Measurements from ENCODE around the gene ARHGAP25. TPM values are rescaled to one million over a fixed set of nuclear protein-coding genes. Genes with fewer than 3 reads are reported as not detected.

The ARHGAP25 gene
- polyA plus RNA-seq, 1 donor (not counting 4 experiments of a cell fraction or from before 2014, with no cell fraction given): 25.3 TPM

GRCh38 chr2:68849579-68850030, 115.0 kb downstream of the ARHGAP25 start:
- Histone ChIP-seq H3K9me1 (ENCODE audit: control insufficient read depth, extremely low read depth, insufficient read depth, low read length) (no peaks in the 10 kb centered on the region), H4K20me1 (ENCODE audit: control insufficient read depth, extremely low read depth, insufficient read depth, low read length) (no peaks in the 10 kb centered on the region), H3K36me3 (ENCODE audit: control insufficient read depth in 2 of 2, extremely low read depth in 1 of 2, insufficient read depth in 2 of 2, low read length in 2 of 2) (no peaks in the 10 kb centered on the region), H3K79me2 (ENCODE audit: control insufficient read depth, insufficient read depth, low read length) (no peaks in the 10 kb centered on the region), H3K9ac (ENCODE audit: control insufficient read depth, extremely low read depth, insufficient read depth, low read length) (no peak overlapping the region), H3K9me3 (ENCODE audit: control insufficient read depth, low read depth, low read length) (no peaks in the 10 kb centered on the region), H2AFZ (ENCODE audit: control insufficient read depth, low read length) (no peak overlapping the region), H3K4me1 (ENCODE audit: control insufficient read depth, extremely low read depth, insufficient read depth, low read length) (peaks cover 5% of the 10 kb centered on the region), H3K4me2 (ENCODE audit: control insufficient read depth, extremely low read depth, insufficient read depth, low read depth, low read length) (no peak overlapping the region), H3K4me3 (ENCODE audit: control insufficient read depth in 2 of 3, extremely low read depth in 1 of 3, insufficient read depth in 2 of 3, low read depth in 1 of 3, low read length in 3 of 3) (no peak overlapping the region), H3K27ac (ENCODE audit: control insufficient read depth, insufficient read depth, low read length) (no peak overlapping the region), H3K27me3 (ENCODE audit: control insufficient read depth, extremely low read depth, insufficient read depth, low read length) (no peaks in the 10 kb centered on the region)
- dilution Hi-C loops (cut with MboI; ENCODE audit: extremely low pct_ligation_motif_present, low sequenced_read_pairs): no loop called here
- TF ChIP-seq, protein P1, sequence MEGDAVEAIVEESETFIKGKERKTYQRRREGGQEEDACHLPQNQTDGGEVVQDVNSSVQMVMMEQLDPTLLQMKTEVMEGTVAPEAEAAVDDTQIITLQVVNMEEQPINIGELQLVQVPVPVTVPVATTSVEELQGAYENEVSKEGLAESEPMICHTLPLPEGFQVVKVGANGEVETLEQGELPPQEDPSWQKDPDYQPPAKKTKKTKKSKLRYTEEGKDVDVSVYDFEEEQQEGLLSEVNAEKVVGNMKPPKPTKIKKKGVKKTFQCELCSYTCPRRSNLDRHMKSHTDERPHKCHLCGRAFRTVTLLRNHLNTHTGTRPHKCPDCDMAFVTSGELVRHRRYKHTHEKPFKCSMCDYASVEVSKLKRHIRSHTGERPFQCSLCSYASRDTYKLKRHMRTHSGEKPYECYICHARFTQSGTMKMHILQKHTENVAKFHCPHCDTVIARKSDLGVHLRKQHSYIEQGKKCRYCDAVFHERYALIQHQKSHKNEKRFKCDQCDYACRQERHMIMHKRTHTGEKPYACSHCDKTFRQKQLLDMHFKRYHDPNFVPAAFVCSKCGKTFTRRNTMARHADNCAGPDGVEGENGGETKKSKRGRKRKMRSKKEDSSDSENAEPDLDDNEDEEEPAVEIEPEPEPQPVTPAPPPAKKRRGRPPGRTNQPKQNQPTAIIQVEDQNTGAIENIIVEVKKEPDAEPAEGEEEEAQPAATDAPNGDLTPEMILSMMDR (optimal IDR thresholded peaks at IDR 0.05 in 1 of 3, IDR thresholded peaks at IDR 0.05 in 1 of 3, conservative IDR thresholded peaks at IDR 0.05 in 1 of 3; ENCODE audit: extremely low read depth in 1 of 3, insufficient read depth in 2 of 3, low read length in 3 of 3): no peak
- no peak for TF ChIP-seq EZH2 (IDR thresholded peaks at IDR 0.05; ENCODE audit: low read length)
- FAIRE-seq (no peak), DNase-seq (ENCODE audit: low read depth, low spot score) (no peak)

- dilution Hi-C loops (cut with MboI; ENCODE audit: extremely low pct_ligation_motif_present, low sequenced_read_pairs): no loop called here
- no peak overlapping the region for H3K4me3 ChIP-seq (ENCODE audit: control insufficient read depth in 2 of 3, extremely low read depth in 1 of 3, insufficient read depth in 2 of 3, low read depth in 1 of 3, low read length in 3 of 3)
- TF ChIP-seq, protein P1 (optimal IDR thresholded peaks at IDR 0.05 in 1 of 3, IDR thresholded peaks at IDR 0.05 in 1 of 3, conservative IDR thresholded peaks at IDR 0.05 in 1 of 3; ENCODE audit: extremely low read depth in 1 of 3, insufficient read depth in 2 of 3, low read length in 3 of 3): no peak
- TF ChIP-seq EZH2 (IDR thresholded peaks at IDR 0.05; ENCODE audit: low read length): no peak
- no peak overlapping the region for H3K9ac ChIP-seq (ENCODE audit: control insufficient read depth, extremely low read depth, insufficient read depth, low read length)
- no peaks in the 10 kb centered on the region for H3K79me2 ChIP-seq (ENCODE audit: control insufficient read depth, insufficient read depth, low read length)
- FAIRE-seq (no peak), DNase-seq (ENCODE audit: low read depth, low spot score) (no peak)
- H3K9me1 ChIP-seq (ENCODE audit: control insufficient read depth, extremely low read depth, insufficient read depth, low read length): no peaks in the 10 kb centered on the region
- H3K27me3 ChIP-seq (ENCODE audit: control insufficient read depth, extremely low read depth, insufficient read depth, low read length): no peaks in the 10 kb centered on the region
- no peak overlapping the region for H3K27ac ChIP-seq (ENCODE audit: control insufficient read depth, insufficient read depth, low read length)
- H3K36me3 ChIP-seq (ENCODE audit: control insufficient read depth in 2 of 2, extremely low read depth in 1 of 2, insufficient read depth in 2 of 2, low read length in 2 of 2): no peaks in the 10 kb centered on the region
- H3K9me3 ChIP-seq (ENCODE audit: control insufficient read depth, low read depth, low read length): no peaks in the 10 kb centered on the region
- H2AFZ ChIP-seq (ENCODE audit: control insufficient read depth, low read length): no peak overlapping the region
- no peak overlapping the region for H3K4me2 ChIP-seq (ENCODE audit: control insufficient read depth, extremely low read depth, insufficient read depth, low read depth, low read length)
- no peaks in the 10 kb centered on the region for H4K20me1 ChIP-seq (ENCODE audit: control insufficient read depth, extremely low read depth, insufficient read depth, low read length)
- peaks cover 5% of the 10 kb centered on the region for H3K4me1 ChIP-seq (ENCODE audit: control insufficient read depth, extremely low read depth, insufficient read depth, low read length)
Measured at GRCh38 chr2:68850524-68850923, 115.9 kb downstream of the ARHGAP25 start.

All from keratinocyte (primary cell).